Measurements from ENCODE around the gene APOD. TPM values are rescaled to one million over a fixed set of nuclear protein-coding genes. Genes with fewer than 3 reads are reported as not detected.
A peak's percentile ranks its signal among the peaks of the same experiment; 100 is the strongest.

APOD gene
- total RNA-seq, 1 donor = 2.9 TPM

DNA sequence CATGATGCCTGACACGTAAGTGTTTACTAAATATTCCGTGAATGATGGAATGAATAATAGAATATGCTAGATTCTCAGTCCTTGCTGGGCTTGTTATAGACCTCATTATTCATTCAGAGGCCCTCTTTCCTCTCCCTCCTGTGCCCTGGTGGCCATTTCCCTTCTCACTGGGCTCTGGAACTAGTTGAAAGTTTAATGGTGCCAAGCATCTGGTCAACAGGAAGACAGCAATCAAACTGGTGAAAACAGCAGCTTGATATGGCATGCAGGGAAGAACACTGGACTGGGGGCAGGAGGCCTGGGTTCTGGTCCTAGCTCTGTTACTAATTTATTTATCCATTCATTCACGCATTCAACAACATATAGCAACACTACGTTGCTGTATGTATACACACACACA is 3.7 kb upstream of the APOD start:
- no peak for DNase-seq (ENCODE audit: low read depth)
- no peak for TF ChIP-seq CTCF (IDR thresholded peaks at IDR 0.05; ENCODE audit: insufficient read depth, low read length)
- H3K4me3 ChIP-seq (ENCODE audit: low read depth, low read length) = no peak overlapping the region

- no peak for DNase-seq (ENCODE audit: low read depth)
- no peak for TF ChIP-seq CTCF (IDR thresholded peaks at IDR 0.05; ENCODE audit: insufficient read depth, low read length)
- H3K4me3 ChIP-seq (ENCODE audit: low read depth, low read length) = no peak overlapping the region
These were observed 767 bp upstream of the APOD start for GRCh38 chr3:195584543-195584870.

GRCh38 chr3:195582947-195583346 is 793 bp downstream of the APOD start:
- DNase-seq (ENCODE audit: low read depth) = no peak
- no peak overlapping the region for H3K4me3 ChIP-seq (ENCODE audit: low read depth, low read length)
- no peak for TF ChIP-seq CTCF (IDR thresholded peaks at IDR 0.05; ENCODE audit: insufficient read depth, low read length)

- DNase-seq (ENCODE audit: low read depth) = peak; percentile 68
- TF ChIP-seq CTCF (IDR thresholded peaks at IDR 0.05; ENCODE audit: insufficient read depth, low read length) = no peak
- H3K4me3 ChIP-seq (ENCODE audit: low read depth, low read length) = no peak overlapping the region
These were observed 2.8 kb downstream of the APOD start for GRCh38 chr3:195580744-195581443.

DNA sequence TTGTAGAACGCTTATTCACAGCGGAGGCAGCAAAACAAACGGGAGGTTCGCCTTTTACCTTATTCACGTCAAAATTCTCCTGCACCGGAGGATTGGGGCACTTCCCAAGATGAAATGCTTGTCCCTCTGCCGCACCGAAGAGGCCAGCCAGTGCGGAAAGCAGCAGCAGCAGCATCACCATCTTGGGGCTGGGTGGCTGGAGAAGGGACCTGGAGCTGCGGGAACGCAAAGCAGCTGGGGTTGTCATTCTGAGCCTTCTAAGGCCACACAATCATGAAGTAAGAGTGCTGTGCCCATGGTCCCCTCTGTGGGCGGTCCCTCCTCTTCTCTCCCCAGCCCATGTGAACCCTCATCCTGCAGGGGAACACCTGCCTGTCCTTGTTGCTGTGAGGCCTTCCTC is 4.5 kb downstream of the APOD start:
- H3K4me3 ChIP-seq (ENCODE audit: low read depth, low read length) = no peak overlapping the region
- DNase-seq (ENCODE audit: low read depth) = no peak
- TF ChIP-seq CTCF (IDR thresholded peaks at IDR 0.05; ENCODE audit: insufficient read depth, low read length) = no peak

GRCh38 chr3:195578565-195578964 is 5.2 kb downstream of the APOD start:
- H3K4me3 ChIP-seq (ENCODE audit: low read depth, low read length) = no peak overlapping the region
- no peak for DNase-seq (ENCODE audit: low read depth)
- no peak for TF ChIP-seq CTCF (IDR thresholded peaks at IDR 0.05; ENCODE audit: insufficient read depth, low read length)

- no peak for DNase-seq (ENCODE audit: low read depth)
These were observed 6.0 kb downstream of the APOD start for GRCh38 chr3:195577645-195578177.

More at GRCh38 chr3:195577645-195578177, 6.0 kb downstream of the APOD start:
- H3K4me3 ChIP-seq (ENCODE audit: low read depth, low read length) = no peak overlapping the region
- TF ChIP-seq CTCF (IDR thresholded peaks at IDR 0.05; ENCODE audit: insufficient read depth, low read length) = no peak
